H1 (cell line): ENCODE results near the gene TFF1. TPM values are rescaled to one million over a fixed set of nuclear protein-coding genes. Genes with fewer than 3 reads are reported as not detected.

Experiments used
- CTCF ChIA-PET: fragments of 300-600 bp; sonication (Branson Sonifier 250); formaldehyde crosslinking; loops from one replicate; lab custom pipeline; 2021; ENCODE audit not compliant: partially characterized antibody; lab: Charles Lee
- POLR2A ChIA-PET: fragments of 300-600 bp; sonication (Branson Sonifier 250); formaldehyde crosslinking; loops from one replicate; lab custom pipeline; 2021; ENCODE audit warnings: inconsistent platforms; ENCODE audit not compliant: partially characterized antibody; lab: Charles Lee
- DNase-seq, 2 experiments: peaks; one replicate each; pipeline versions ENCODE4 v3.0.0 to v3.0.0-alpha.2; 2010 to 2022; ENCODE audit warnings: low spot score in 2 of 2, low read depth in 1 of 2, mixed read lengths in 1 of 2
- FAIRE-seq: peaks from 2 replicates; lab custom pipeline; 2011; peaks lifted over from hg19 to GRCh38; lab: Jason Lieb, UNC
- H2AFZ ChIP-seq: 2 replicates; pipeline ENCODE4 v1.8.1; 2012; ENCODE audit warnings: low read length, inconsistent platforms
- H2AK5ac ChIP-seq: 2 replicates; pipeline ENCODE4 v1.6.1; 2013; ENCODE audit warnings: low read depth, low read length
- H2BK120ac ChIP-seq: replicated peaks from 2 replicates; pipeline ENCODE3; 2013; ENCODE audit warnings: low read depth, low read length, inconsistent platforms
- H2BK12ac ChIP-seq: 2 replicates; pipeline ENCODE4 v1.6.1; 2013; ENCODE audit warnings: low read depth, low read length
- H2BK15ac ChIP-seq: 2 replicates; pipeline ENCODE4 v1.6.1; 2013; ENCODE audit warnings: low read length
- H2BK20ac ChIP-seq: 2 replicates; pipeline ENCODE4 v1.6.1; 2013; ENCODE audit warnings: low read length
- H2BK5ac ChIP-seq: 2 replicates; pipeline ENCODE4 v1.6.1; 2013; ENCODE audit warnings: low read depth, low read length
- H3K14ac ChIP-seq: 2 replicates; pipeline ENCODE4 v1.6.1; 2013; ENCODE audit warnings: inconsistent platforms; ENCODE audit not compliant: insufficient read length
- H3K18ac ChIP-seq: 2 replicates; pipeline ENCODE4 v1.6.1; 2013; ENCODE audit warnings: low read length; ENCODE audit errors: extremely low read depth
- H3K23ac ChIP-seq: 2 replicates; pipeline ENCODE4 v1.6.1; 2013; ENCODE audit warnings: inconsistent platforms; ENCODE audit not compliant: insufficient read length
- H3K23me2 ChIP-seq: 2 replicates; pipeline ENCODE4 v1.6.1; 2013; ENCODE audit warnings: low read depth, low read length
- H3K27ac ChIP-seq: 2 replicates; pipeline ENCODE4 v1.6.1; 2011; ENCODE audit warnings: low read depth, low read length, inconsistent platforms
- H3K27me3 ChIP-seq, 4 experiments: replicated peaks in 1 of 4; 1 replicate in 1 of 4; 2 replicates in 3 of 4; pipeline versions ENCODE4 v1.6.1 to v1.8.1; 2011 to 2013; ENCODE audit warnings: low read length in 3 of 4, mild to moderate bottlenecking in 3 of 4, inconsistent platforms in 2 of 4, mixed read lengths in 2 of 4, moderate library complexity in 1 of 4; ENCODE audit not compliant: control insufficient read depth in 3 of 4, insufficient read depth in 3 of 4; ENCODE audit errors: extremely low read depth in 1 of 4
- H3K36me3 ChIP-seq, 4 experiments: 2 replicates each; pipeline versions ENCODE4 v1.6.1 to v1.8.1; 2011 to 2013; ENCODE audit warnings: mild to moderate bottlenecking in 4 of 4, low read length in 3 of 4, moderate library complexity in 2 of 4, control low read depth in 1 of 4, inconsistent platforms in 1 of 4; ENCODE audit not compliant: insufficient read depth in 4 of 4, control insufficient read depth in 2 of 4
- H3K4ac ChIP-seq: replicated peaks from 2 replicates; pipeline ENCODE3; 2013; ENCODE audit warnings: low read length, low read depth, mixed read lengths, inconsistent platforms; ENCODE audit not compliant: insufficient read length
- H3K4me1 ChIP-seq, 4 experiments: replicated peaks in 1 of 4; 1 replicate in 1 of 4; 2 replicates in 3 of 4; pipeline versions ENCODE4 v1.6.1 to v1.8.1; 2011 to 2013; ENCODE audit warnings: low read length in 3 of 4, inconsistent platforms in 2 of 4, mixed read lengths in 1 of 4; ENCODE audit not compliant: insufficient read depth in 4 of 4, control insufficient read depth in 3 of 4
- H3K4me2 ChIP-seq, 2 experiments: 2 replicates each; pipeline versions ENCODE4 v1.6.1 to v1.8.1; 2011 to 2013; ENCODE audit warnings: low read depth in 2 of 2, low read length in 2 of 2, control low read depth in 1 of 2, inconsistent platforms in 1 of 2, mild to moderate bottlenecking in 1 of 2; ENCODE audit not compliant: insufficient read depth in 1 of 2
- H3K4me3 ChIP-seq, 4 experiments: fragments of 200-600, 300-600 bp in 1 of 4; sonication (generic), shearing (Covaris generic), sonication (Bioruptor Twin) in 1 of 4; 2 replicates each; pipeline versions ENCODE4 v1.5.1 to v1.8.1; 2011 to 2016; ENCODE audit warnings: low read length in 4 of 4, low read depth in 3 of 4, control low read depth in 2 of 4, inconsistent platforms in 2 of 4, mild to moderate bottlenecking in 2 of 4, mixed read lengths in 1 of 4, moderate library complexity in 1 of 4; ENCODE audit not compliant: insufficient read depth in 2 of 4; ENCODE audit errors: extremely low read depth in 1 of 4
- H3K56ac ChIP-seq: replicated peaks from 2 replicates; pipeline ENCODE3; 2013; ENCODE audit warnings: low read depth, mild to moderate bottlenecking, mixed read lengths, low read length, inconsistent platforms; ENCODE audit not compliant: insufficient read length
- H3K79me1 ChIP-seq: 2 replicates; pipeline ENCODE4 v1.6.1; 2013; ENCODE audit warnings: low read depth, low read length, control low read depth
- H3K79me2 ChIP-seq, 2 experiments: 2 replicates each; pipeline versions ENCODE4 v1.6.1 to v1.8.1; 2012 to 2013; ENCODE audit warnings: low read length in 2 of 2, mild to moderate bottlenecking in 2 of 2, inconsistent platforms in 1 of 2; ENCODE audit not compliant: insufficient read depth in 2 of 2, control insufficient read depth in 1 of 2
- H3K9ac ChIP-seq, 4 experiments: replicated peaks in 1 of 4; 1 replicate in 1 of 4; 2 replicates in 3 of 4; pipeline versions ENCODE4 v1.6.1 to v1.8.1; 2011 to 2013; ENCODE audit warnings: low read depth in 3 of 4, low read length in 3 of 4, control low read depth in 2 of 4, mild to moderate bottlenecking in 2 of 4, moderate library complexity in 2 of 4, inconsistent platforms in 1 of 4; ENCODE audit errors: extremely low read depth in 1 of 4
- H3K9me3 ChIP-seq, 2 experiments: 2 replicates each; pipeline versions ENCODE4 v1.6.1 to v1.8.1; 2012 to 2013; ENCODE audit warnings: mild to moderate bottlenecking in 2 of 2, moderate library complexity in 2 of 2, control low read depth in 1 of 2, inconsistent platforms in 1 of 2, low read depth in 1 of 2, low read length in 1 of 2, mixed read lengths in 1 of 2; ENCODE audit not compliant: insufficient read depth in 2 of 2
- H4K20me1 ChIP-seq, 2 experiments: replicated peaks in 1 of 2; 2 replicates each; pipeline versions ENCODE3 to v1.8.1; 2011 to 2013; ENCODE audit warnings: inconsistent platforms in 2 of 2, low read length in 2 of 2, mild to moderate bottlenecking in 1 of 2; ENCODE audit not compliant: insufficient read depth in 2 of 2, control insufficient read depth in 1 of 2
- H4K5ac ChIP-seq: 2 replicates; pipeline ENCODE4 v1.6.1; 2013; ENCODE audit warnings: low read length, low read depth, mixed read lengths, inconsistent platforms; ENCODE audit not compliant: insufficient read length
- H4K8ac ChIP-seq: 2 replicates; pipeline ENCODE4 v1.8.0; 2013; ENCODE audit warnings: mild to moderate bottlenecking, moderate library complexity, low read length, inconsistent platforms; ENCODE audit not compliant: insufficient read depth; ENCODE audit errors: extremely low read depth
- H4K91ac ChIP-seq: replicated peaks from 2 replicates; pipeline ENCODE3; 2013; ENCODE audit warnings: low read length, mixed read lengths, inconsistent platforms; ENCODE audit not compliant: insufficient read length
- CEBPB ChIP-seq: IDR thresholded peaks from 2 replicates; pipeline ENCODE4 v1.6.1; 2012; ENCODE audit warnings: low read depth, low read length
- CHD1 ChIP-seq: IDR thresholded peaks from 2 replicates; pipeline ENCODE4 v1.6.1; 2012; ENCODE audit warnings: low read depth, low read length, improper control_type of control experiment
- EP300 ChIP-seq, 2 experiments: IDR thresholded peaks; 1 replicate in 1 of 2; 2 replicates in 1 of 2; pipeline ENCODE4 v1.6.1; 2011 to 2012; ENCODE audit warnings: low read depth in 2 of 2, low read length in 2 of 2, mild to moderate bottlenecking in 2 of 2, borderline replicate concordance in 1 of 2, inconsistent platforms in 1 of 2, moderate library complexity in 1 of 2
- KDM4A ChIP-seq: IDR thresholded peaks from one replicate; pipeline ENCODE4 v1.7.1; 2012; ENCODE audit warnings: low read depth, mild to moderate bottlenecking, moderate library complexity, low read length, inconsistent platforms; ENCODE audit not compliant: severe bottlenecking
- NRF1 ChIP-seq: IDR thresholded peaks from 2 replicates; pipeline ENCODE4 v1.6.1; 2011; ENCODE audit warnings: mild to moderate bottlenecking, low read depth, low read length, improper control_type of control experiment
- RXRA ChIP-seq: IDR thresholded peaks from 2 replicates; pipeline ENCODE4 v1.6.1; 2011; ENCODE audit warnings: low read depth, mild to moderate bottlenecking, low read length, moderate library complexity; ENCODE audit not compliant: insufficient read depth
- SP4 ChIP-seq: IDR thresholded peaks from 2 replicates; pipeline ENCODE4 v1.6.1; 2012; ENCODE audit warnings: low read length, inconsistent platforms
- TAF7 ChIP-seq: optimal IDR thresholded peaks from 2 replicates; pipeline ENCODE3; 2011; ENCODE audit warnings: low read depth, mild to moderate bottlenecking, inconsistent platforms, low read length, moderate library complexity, borderline replicate concordance
- TBP ChIP-seq: IDR thresholded peaks from 2 replicates; pipeline ENCODE4 v1.6.1; 2011; ENCODE audit warnings: low read depth, low read length, improper control_type of control experiment
- WGBS, 2 experiments: shearing (Covaris generic) in 1 of 2; methylation state at CpG; one replicate each; pipeline versions ENCODE4 v1.1.6 to v1.1.7; 2013 to 2015; ENCODE audit warnings: low lambda C conversion rate in 2 of 2, mixed read lengths in 2 of 2, inconsistent platforms in 1 of 2, low coverage in 1 of 2, missing lambda C conversion rate in 1 of 2; ENCODE audit not compliant: insufficient replicate concordance in 2 of 2, insufficient coverage in 1 of 2, insufficient read length in 1 of 2; ENCODE audit errors: extremely low coverage in 1 of 2, missing lambda C conversion rate in 1 of 2; 5-methylcytosine and 5-hydroxymethylcytosine counted together
- polyA plus RNA-seq, 7 experiments: library from polyadenylated mRNA; depleted of rRNA in 3 of 7; stranded (reverse) in 5 of 7; unstranded in 2 of 7; fragments of >200 nt in 5 of 7; fragments of 200-250 nt in 2 of 7; gene quantifications; 1 replicate in 5 of 7; 2 replicates in 1 of 7; 4 replicates in 1 of 7; pipeline versions ENCODE4 v1.2.1 to v1.2.3, GENCODE V29; 2011 to 2013; ENCODE audit warnings: missing spikeins in 2 of 7, mixed read lengths in 2 of 7
- total RNA-seq: library from RNA; stranded (reverse); fragmentation: NEBNext Ultra II Directional; extraction: Animal tissue kit (Norgen Biotek cat#: 25700); gene quantifications from 2 replicates; pipeline ENCODE4 v1.2.1, GENCODE V29; 2021
- TF ChIP-seq, protein P1 (sequence below): IDR thresholded peaks from 2 replicates; pipeline ENCODE4 v1.6.1; 2012; ENCODE audit warnings: inconsistent platforms
- TF ChIP-seq, protein P2 (sequence below): IDR thresholded peaks from 2 replicates; pipeline ENCODE4 v1.6.1; 2011; ENCODE audit warnings: low read depth, mild to moderate bottlenecking, low read length; ENCODE audit not compliant: insufficient read depth

Gene TFF1
- total and polyA plus RNA-seq, 2 of the 8 experiments (the other 6 are each of a cell fraction or from before 2014, with no cell fraction given): not detected

DNA sequence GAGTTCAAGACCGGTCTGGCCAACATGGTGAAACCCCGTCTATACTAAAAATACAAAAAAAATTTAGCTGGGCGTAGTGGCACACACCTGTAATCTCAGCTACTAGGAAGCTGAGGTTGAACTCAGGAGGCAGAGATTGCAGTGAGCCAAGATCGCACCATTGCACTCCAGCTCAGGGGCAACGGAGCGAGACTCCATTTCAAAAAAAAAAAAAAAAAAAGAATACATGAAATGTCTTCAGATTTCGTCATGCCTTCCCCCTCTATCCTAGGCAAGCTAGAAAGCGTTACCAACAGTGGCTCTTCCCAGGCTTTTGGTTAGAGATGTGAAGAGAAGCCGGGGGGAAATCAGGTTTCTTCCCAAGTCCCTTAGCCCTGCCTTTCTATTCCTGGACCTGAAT, 3.6 kb downstream of the TFF1 start:
- H3K36me3 ChIP-seq: no peaks in the 10 kb centered on the region
- no peak overlapping the region for H2BK20ac ChIP-seq
- DNase-seq: no peak
- no peak overlapping the region for H3K56ac ChIP-seq
- FAIRE-seq: no peak
- no peak overlapping the region for H4K91ac ChIP-seq
- no peak overlapping the region for H4K8ac ChIP-seq
- no peaks in the 10 kb centered on the region for H3K23me2 ChIP-seq
- H3K27me3 ChIP-seq: no peaks in the 10 kb centered on the region
- WGBS, 2 experiments: 89% methylated on average over 6 of the region's 9 CpGs; no CpG with 5 or more reads in 1 of the 2 experiments
- no peak overlapping the region for H3K27ac ChIP-seq
- peaks cover 8 to 9% of the 10 kb centered on the region in 2 experiments for H3K9me3 ChIP-seq
- no peak overlapping the region for H3K4me3 ChIP-seq
- H2AFZ ChIP-seq: no peak overlapping the region
- no peak overlapping the region for H2BK15ac ChIP-seq
- H3K79me1 ChIP-seq: no peaks in the 10 kb centered on the region; the same call in 1 of the 2 replicates
- no peak overlapping the region for H3K18ac ChIP-seq
- no peak overlapping the region for H2BK5ac ChIP-seq
- H3K14ac ChIP-seq: no peak overlapping the region
- no peaks in the 10 kb centered on the region for H4K20me1 ChIP-seq
- H3K79me2 ChIP-seq: no peaks in the 10 kb centered on the region
- no peak overlapping the region for H3K4ac ChIP-seq
- no peak overlapping the region for H2BK12ac ChIP-seq
- no peak overlapping the region for H3K4me2 ChIP-seq
- ChIA-PET CTCF (interaction anchor here (1.6 to 4.0 kb wide), 3 partner anchors 24 to 52 kb away, joined by 3 to 28 read pairs (median 9); no protein-coding TSS in a partner anchor), POLR2A (no interaction called here)
- H3K9ac ChIP-seq: no peak overlapping the region
- no peaks in the 10 kb centered on the region; a peak in 2 of 7 replicates for H3K4me1 ChIP-seq
- no peak overlapping the region for H2BK120ac ChIP-seq
- H2AK5ac ChIP-seq: no peak overlapping the region
- no peak overlapping the region for H4K5ac ChIP-seq
- TF ChIP-seq, protein P1, sequence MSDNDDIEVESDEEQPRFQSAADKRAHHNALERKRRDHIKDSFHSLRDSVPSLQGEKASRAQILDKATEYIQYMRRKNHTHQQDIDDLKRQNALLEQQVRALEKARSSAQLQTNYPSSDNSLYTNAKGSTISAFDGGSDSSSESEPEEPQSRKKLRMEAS: no peak
- TF ChIP-seq CHD1 (no peak), KDM4A (no peak), NRF1 (no peak), TAF7 (no peak), CEBPB (no peak), SP4 (no peak), TBP (no peak), EP300 (IDR thresholded peaks at IDR 0.05; ENCODE audit: borderline replicate concordance in 1 of 2, low read depth in 2 of 2, low read length in 2 of 2) (no peak), RXRA (no peak)
- TF ChIP-seq, protein P2, sequence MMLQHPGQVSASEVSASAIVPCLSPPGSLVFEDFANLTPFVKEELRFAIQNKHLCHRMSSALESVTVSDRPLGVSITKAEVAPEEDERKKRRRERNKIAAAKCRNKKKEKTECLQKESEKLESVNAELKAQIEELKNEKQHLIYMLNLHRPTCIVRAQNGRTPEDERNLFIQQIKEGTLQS: no peak
- H3K23ac ChIP-seq: no peak overlapping the region
